Fibroblast of the aortic adventitia (primary cell): ENCODE data around the gene ACAD10. TPM values are rescaled to one million over a fixed set of nuclear protein-coding genes. Genes with fewer than 3 reads are reported as not detected.
A peak's percentile ranks its signal among the peaks of the same experiment; 100 is the strongest.

Experiments used
- DNase-seq: peaks from one replicate; pipeline ENCODE4 v3.0.0-alpha.2; 2010; ENCODE audit warnings: low read depth
- H3K4me3 ChIP-seq: 2 replicates; pipeline ENCODE4 v1.5.1; 2011; ENCODE audit warnings: low read depth, mild to moderate bottlenecking, control low read depth, low read length, moderate library complexity
- total RNA-seq: library from RNA; depleted of rRNA; stranded (reverse); fragments of >200 nt; gene quantifications from 2 replicates; pipeline ENCODE4 v1.2.3, GENCODE V29; 2012; ENCODE audit warnings: low replicate concordance
- TF ChIP-seq, protein P1 (sequence below): IDR thresholded peaks from 2 replicates; pipeline ENCODE4 v1.5.1; 2011; ENCODE audit warnings: mild to moderate bottlenecking, low read length, control low read depth, inconsistent platforms; ENCODE audit not compliant: insufficient read depth

The ACAD10 gene
- total RNA-seq, 1 donor: 15.1 TPM

DNA sequence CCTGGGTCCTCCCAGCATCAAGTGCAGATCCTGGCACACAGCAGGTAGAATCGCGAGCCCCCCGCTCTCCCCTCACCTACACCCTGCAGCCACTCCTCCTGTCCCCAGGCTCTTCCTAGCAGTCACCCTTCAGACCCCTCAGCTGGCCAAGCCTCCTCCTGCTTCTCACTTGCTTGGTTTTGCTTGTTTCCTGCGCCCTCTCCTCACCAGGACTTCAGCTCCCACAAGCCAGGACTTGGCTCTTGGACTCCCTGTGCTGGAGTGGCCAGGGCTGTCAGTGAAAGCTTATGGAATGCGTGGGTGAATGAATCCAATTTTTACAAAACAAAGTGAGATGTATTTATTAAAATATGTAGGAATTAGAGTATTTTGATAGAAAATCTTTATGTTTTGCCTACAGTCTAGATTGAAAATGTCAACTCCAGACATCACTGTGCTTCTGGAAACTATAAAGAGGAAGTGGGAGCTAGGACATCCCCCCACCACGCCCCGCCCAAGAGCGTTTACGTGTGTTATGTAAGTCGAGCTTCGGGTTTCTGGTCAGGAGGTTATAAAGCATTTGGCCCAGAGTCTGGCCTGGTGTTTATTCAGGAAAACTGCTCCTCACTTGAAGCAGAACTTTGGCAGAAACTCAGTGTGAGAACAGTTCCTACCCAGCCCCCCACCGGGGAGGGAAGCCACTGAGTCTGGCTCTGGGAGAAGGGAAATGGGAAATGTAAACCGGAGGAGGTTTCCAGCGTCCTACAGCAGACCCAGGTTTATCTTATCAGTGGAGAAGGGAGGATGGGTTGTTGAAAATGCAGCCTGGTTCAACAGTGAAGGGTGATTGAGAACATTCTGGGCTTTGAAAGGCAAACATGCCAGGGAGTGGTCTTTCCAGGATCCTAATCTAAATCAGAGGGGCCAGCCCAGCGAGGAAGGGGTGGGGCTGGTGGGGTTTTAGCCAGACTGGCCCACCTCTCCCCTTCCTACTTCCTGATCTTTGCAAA, 89.6 kb downstream of the ACAD10 start:
- peak overlapping the region; percentile 1 for H3K4me3 ChIP-seq
- TF ChIP-seq, protein P1, sequence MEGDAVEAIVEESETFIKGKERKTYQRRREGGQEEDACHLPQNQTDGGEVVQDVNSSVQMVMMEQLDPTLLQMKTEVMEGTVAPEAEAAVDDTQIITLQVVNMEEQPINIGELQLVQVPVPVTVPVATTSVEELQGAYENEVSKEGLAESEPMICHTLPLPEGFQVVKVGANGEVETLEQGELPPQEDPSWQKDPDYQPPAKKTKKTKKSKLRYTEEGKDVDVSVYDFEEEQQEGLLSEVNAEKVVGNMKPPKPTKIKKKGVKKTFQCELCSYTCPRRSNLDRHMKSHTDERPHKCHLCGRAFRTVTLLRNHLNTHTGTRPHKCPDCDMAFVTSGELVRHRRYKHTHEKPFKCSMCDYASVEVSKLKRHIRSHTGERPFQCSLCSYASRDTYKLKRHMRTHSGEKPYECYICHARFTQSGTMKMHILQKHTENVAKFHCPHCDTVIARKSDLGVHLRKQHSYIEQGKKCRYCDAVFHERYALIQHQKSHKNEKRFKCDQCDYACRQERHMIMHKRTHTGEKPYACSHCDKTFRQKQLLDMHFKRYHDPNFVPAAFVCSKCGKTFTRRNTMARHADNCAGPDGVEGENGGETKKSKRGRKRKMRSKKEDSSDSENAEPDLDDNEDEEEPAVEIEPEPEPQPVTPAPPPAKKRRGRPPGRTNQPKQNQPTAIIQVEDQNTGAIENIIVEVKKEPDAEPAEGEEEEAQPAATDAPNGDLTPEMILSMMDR: no peak

DNA sequence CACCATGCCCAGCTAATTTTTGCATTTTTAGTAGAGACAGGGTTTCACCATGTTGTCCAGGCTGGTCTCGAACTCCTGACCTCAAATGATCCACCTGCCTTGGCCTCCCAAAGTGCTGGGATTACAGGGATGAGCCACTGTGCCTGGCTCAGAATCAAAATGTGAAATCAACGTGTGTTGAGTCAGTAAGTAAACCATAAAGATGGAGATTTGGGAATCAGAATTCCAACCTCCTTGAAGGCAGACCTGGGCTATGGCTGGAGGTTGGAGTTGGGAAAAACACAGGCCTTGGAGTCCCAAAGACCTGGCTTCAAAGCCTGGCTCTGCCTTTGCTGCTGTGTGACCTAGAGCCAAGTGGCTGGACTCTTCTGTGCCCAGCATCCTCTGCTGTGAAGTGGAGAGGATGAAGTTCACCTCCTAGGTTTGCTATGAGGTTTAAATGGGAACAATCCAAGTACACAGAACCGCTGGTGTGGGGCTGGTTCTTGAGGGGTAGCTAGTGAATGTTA, 91.0 kb downstream of the ACAD10 start:
- TF ChIP-seq, protein P1: no peak
- DNase-seq: no peak

More for the DNA sequence above, 89.6 kb downstream of the ACAD10 start:
- peak; percentile 96 for DNase-seq

DNA sequence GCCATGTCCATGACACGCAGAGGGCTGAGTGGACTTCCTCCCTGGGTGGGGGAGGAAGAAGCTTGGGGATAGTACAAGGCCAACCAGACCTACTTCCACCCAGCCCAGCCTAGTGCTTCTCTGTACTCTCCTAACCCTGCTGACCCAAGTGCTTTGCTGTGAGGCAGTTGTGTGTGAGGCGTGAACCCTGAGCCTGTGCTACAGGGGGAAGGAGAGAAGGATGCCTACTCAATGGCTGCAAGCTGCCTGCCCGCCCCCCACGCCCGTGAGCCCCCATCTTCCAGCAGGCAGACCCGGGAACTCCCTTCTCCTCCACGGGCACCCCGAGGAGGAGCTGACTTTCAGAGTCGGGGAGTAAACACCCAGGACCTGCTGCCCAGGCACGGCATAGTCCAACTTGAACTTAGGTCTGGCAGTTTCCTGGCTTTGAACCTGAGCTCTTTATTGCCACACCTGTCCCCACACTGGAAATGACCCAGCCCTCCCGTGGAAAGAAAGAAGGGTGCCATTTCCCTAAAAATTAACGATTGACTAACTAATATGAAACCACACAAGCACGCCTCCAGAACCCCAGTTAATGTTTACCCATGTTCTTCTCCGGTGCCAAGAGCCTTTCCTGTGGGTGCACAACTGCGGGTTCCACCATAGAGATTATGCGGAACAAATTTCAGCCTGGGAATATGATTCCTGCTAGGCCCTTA, 91.6 kb downstream of the ACAD10 start:
- DNase-seq: no peak
- TF ChIP-seq, protein P1: no peak
- no peak overlapping the region for H3K4me3 ChIP-seq

More for the DNA sequence above, 91.0 kb downstream of the ACAD10 start:
- no peak overlapping the region for H3K4me3 ChIP-seq

DNA sequence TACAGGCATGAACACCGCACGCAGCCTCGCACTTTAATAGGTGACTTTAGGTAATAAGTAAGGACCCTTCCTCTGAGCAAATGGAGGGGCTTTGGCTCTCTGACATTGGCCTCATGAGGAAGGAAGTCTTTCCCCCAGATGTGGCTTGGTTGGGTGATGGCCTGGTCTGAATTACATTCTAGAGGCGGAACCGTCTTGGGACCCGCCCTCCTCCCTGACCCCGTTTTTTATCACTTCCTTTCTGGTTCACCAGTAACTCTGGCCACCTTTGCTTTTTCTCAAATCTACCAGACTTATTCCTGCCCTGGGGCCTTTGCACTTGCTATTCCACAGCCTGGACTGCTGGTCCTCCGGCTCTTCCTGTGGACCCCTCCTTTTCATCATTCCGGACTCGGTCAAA, 94.3 kb downstream of the ACAD10 start:
- no peak overlapping the region for H3K4me3 ChIP-seq
- DNase-seq: no peak
- TF ChIP-seq, protein P1: no peak

DNA sequence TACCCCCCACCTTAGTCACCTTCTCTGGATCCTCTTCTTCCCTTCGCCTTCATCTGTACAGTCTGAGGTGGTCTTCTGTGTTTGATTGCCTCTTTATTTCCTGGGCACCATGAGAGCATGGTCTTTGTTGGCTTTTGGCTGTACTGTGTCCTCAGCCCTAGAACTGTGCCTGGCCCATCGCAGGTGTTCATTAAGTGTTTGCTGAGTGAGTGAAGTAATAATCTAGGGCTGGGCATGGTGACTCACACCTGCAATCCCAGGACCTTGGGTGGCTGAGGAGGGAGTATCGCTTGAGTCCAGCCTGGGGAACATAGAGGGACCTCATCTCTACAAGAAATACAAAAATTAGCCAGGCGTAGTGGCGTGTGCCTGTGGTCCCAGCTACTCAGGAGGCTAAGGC, 94.8 kb downstream of the ACAD10 start:
- no peak overlapping the region for H3K4me3 ChIP-seq
- TF ChIP-seq, protein P1: no peak

DNA sequence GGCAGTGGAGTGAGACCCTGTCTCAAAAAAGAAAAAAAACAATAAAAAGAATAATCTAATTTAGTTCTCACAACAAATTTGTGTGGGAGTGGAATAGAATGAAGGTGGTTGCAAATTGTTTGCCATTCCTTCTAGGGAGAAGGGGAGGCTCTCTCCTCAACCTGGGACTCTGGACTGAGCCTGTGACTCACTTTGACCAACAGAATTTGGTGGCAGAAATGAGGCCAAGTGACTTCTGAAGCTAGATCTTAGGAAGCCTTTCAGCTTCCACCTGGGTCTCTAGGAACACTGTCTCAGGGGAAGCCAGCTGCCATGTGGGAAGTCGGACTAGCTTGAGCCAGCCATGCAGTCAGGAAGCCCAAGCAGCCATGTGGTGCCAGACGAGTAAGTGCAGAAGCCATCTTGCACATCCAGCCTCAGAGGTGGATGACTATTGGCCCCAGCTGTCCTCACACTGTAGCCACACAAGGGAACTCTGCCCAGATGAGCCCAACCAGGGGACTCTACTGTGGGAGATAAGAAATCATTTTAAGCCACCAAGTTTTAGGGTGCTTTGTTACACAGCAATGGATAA, 95.3 kb downstream of the ACAD10 start:
- DNase-seq: no peak
- TF ChIP-seq, protein P1: no peak
- H3K4me3 ChIP-seq: no peak overlapping the region

More for the DNA sequence above, 94.8 kb downstream of the ACAD10 start:
- DNase-seq: no peak
